Measurements from ENCODE around the gene EPB42. TPM values are rescaled to one million over a fixed set of nuclear protein-coding genes. Genes with fewer than 3 reads are reported as not detected.

EPB42 gene
- total RNA-seq = not detected in 2 replicates

DNA sequence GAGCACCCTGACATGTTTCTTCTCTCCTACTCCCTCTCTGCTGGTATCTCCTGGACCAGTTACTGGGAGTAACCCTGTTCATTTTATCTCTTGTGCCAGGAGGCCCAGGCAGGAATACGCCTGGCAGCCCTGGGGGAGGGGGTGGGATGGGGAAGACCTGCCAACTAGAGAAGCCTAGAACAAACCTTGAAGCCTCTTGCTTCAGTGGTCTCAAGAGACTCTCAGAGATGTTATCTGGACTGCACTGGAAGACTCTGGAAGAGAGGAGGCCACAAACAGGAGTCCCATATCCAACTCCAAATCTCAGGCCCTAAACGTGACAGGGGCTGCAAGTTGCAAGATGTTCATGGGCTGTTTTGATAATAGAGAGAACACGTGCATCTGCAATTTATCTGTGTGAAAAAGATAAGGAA is at the start of gene EPB42:
Gene EPB42, minus strand, starts transcription at position 28 of the 413 bp plus-strand sequence. CDS start 193 bp downstream, outside the sequence.

DNA sequence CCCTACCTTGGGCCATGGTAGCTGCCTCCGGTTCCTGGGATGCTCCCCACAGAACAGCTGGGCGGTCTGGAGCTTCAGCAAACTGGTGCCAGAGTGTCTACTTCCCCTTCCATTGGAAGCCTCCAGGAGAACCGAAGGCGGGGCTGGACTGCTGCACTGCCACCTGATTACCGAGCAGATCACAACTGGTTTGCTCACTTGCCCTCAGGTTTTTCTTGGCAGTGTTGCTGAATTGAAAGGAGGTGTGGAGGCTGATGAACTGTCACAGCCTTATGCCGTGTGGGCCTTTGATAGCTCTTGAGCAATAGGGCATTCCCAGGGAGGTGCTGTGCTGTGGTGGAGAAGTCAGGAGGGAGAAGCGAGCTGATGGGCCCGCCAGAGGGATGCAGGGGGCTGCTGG is 46.0 kb upstream of the EPB42 start, which contains the start of gene TGM5:
Gene TGM5, minus strand, starts transcription at position 95 of the 400 bp plus-strand sequence. Its CDS starts 79 bp downstream, at position 16.

GRCh38 chr15:43185157-43186002 is 35.4 kb downstream of the EPB42 start, which contains the start of gene CCNDBP1:
Gene CCNDBP1, plus strand, starts transcription at chr15:43185403. Its CDS starts 96 bp downstream, at chr15:43185499.

Other genes with a start within 250 kb of the EPB42 start
- gene UBR1, start 115.0 kb downstream of the EPB42 start, total RNA-seq = 14.1 and 15.8 TPM in 2 replicates
- 6.9 and 9.7 TPM in 2 replicates for gene TMEM62, start 87.4 kb downstream of the EPB42 start, total RNA-seq
- gene CCNDBP1, start 35.6 kb downstream of the EPB42 start, total RNA-seq = 36.7 and 55.6 TPM in 2 replicates
- gene TGM5, start 45.9 kb upstream of the EPB42 start, total RNA-seq = not detected in 2 replicates
- gene TGM7, start 81.2 kb upstream of the EPB42 start, total RNA-seq = not detected in 2 replicates
- 5.9 and 6.9 TPM in 2 replicates for gene LCMT2, start 109.6 kb upstream of the EPB42 start, total RNA-seq
- 6.3 and 13.0 TPM in 2 replicates for gene ZSCAN29, start 150.0 kb upstream of the EPB42 start, total RNA-seq
- gene TUBGCP4, start 150.1 kb upstream of the EPB42 start, total RNA-seq = 12.3 and 12.6 TPM in 2 replicates

Measured in epithelial cell of alveolus of lung (primary cell).